Gastrocnemius medialis (tissue), 4 donors: ENCODE measurements around the gene ERMP1. TPM values are rescaled to one million over a fixed set of nuclear protein-coding genes. Genes with fewer than 3 reads are reported as not detected.

Experiments
- ATAC-seq, 2 donors: fragments of 150-250 bp; one replicate each; pipeline ENCODE4 v1.9.1; 2016
- DNase-seq, 2 donors: peaks; one replicate each; pipeline ENCODE4 v3.0.0-alpha.2; 2019
- H3K27ac ChIP-seq, 4 donors: fragments of 200-600 bp; sonication (generic); 1 replicate in 1 of 4; 2 replicates in 3 of 4; pipeline ENCODE4 v1.5.1; 2016 to 2018; ENCODE audit warnings: mild to moderate bottlenecking in 2 of 4, moderate library complexity in 1 of 4
- H3K27me3 ChIP-seq, 3 donors: fragments of 200-600 bp; sonication (generic) in 2 of 3; 1 replicate in 1 of 3; 2 replicates in 2 of 3; pipeline versions ENCODE4 v1.5.1 to v1.6.0; 2016 to 2019; ENCODE audit warnings: mild to moderate bottlenecking in 1 of 3, moderate library complexity in 1 of 3
- H3K36me3 ChIP-seq, 2 donors: fragments of 200-600 bp; sonication (generic) in 1 of 2; one replicate each; pipeline ENCODE4 v1.5.1; 2017 to 2018
- H3K4me1 ChIP-seq, 2 donors: fragments of 200-600 bp; sonication (generic) in 1 of 2; one replicate each; pipeline ENCODE4 v1.5.1; 2016 to 2017; ENCODE audit warnings: mild to moderate bottlenecking in 2 of 2
- H3K4me3 ChIP-seq, 4 donors: fragments of 200-600 bp; sonication (generic) in 3 of 4; 1 replicate in 1 of 4; 2 replicates in 3 of 4; pipeline ENCODE4 v1.5.1; 2016 to 2019; ENCODE audit warnings: mild to moderate bottlenecking in 2 of 4
- H3K9me3 ChIP-seq, 3 donors: fragments of 200-600 bp; sonication (generic) in 2 of 3; 1 replicate in 1 of 3; 2 replicates in 2 of 3; pipeline ENCODE4 v1.5.1; 2016 to 2019
- CTCF ChIP-seq, 5 experiments: fragments of 450-650 bp in 3 of 5; fragments of 200-600 bp in 2 of 5; sonication (generic) in 2 of 5; IDR thresholded peaks in 4 of 5; conservative IDR thresholded peaks in 1 of 5; 1 replicate in 4 of 5; 2 replicates in 1 of 5; pipeline ENCODE4 v1.5.1; 2016 to 2019; ENCODE audit warnings: antibody characterized with exemption in 5 of 5, mild to moderate bottlenecking in 3 of 5, moderate library complexity in 3 of 5
- POLR2A ChIP-seq, 2 donors: fragments of 450-650 bp; IDR thresholded peaks; one replicate each; pipeline ENCODE4 v1.6.1; 2017; ENCODE audit warnings: antibody characterized with exemption in 2 of 2, mild to moderate bottlenecking in 2 of 2, moderate library complexity in 2 of 2
- in situ Hi-C, 4 donors: fragments of 200-750 bp; cut with MboI; loops; one replicate each; pipeline versions ENCODE4 v1.15.0 to v1.8.0; 2017; ENCODE audit warnings: low sequenced_read_pairs in 4 of 4
- intact Hi-C: fragments of 100-400 bp; cut with DNase I; formaldehyde crosslinking; loops from one replicate; pipeline ENCODE4 v1.15.1; 2023; ENCODE audit warnings: low total_unique reads
- total RNA-seq, 4 donors: library from RNA; depleted of rRNA; stranded (reverse); fragments of >200 nt; gene quantifications; one replicate each; pipeline versions ENCODE4 v1.1.0 to v1.2.3, GENCODE V29; 2016

ERMP1 gene
- total RNA-seq, 4 donors from 2014 or later: 4.4 to 7.4 (median 6.3) TPM

GRCh38 chr9:5866272-5866671 is 33.4 kb upstream of the ERMP1 start:
- H3K9me3 ChIP-seq: no peaks in the 10 kb centered on the region
- ATAC-seq (no peak), DNase-seq (no peak)
- H3K4me3 ChIP-seq: no peak overlapping the region
- no peaks in the 10 kb centered on the region for H3K4me1 ChIP-seq
- H3K36me3 ChIP-seq: peaks cover 0 to 12% of the 10 kb centered on the region in 2 donors
- H3K27me3 ChIP-seq: no peaks in the 10 kb centered on the region
- TF ChIP-seq POLR2A (IDR thresholded peaks at IDR 0.05) (no peak), CTCF (IDR thresholded peaks at IDR 0.05 in 4 of 5, conservative IDR thresholded peaks at IDR 0.05 in 1 of 5) (no peak)
- H3K27ac ChIP-seq: no peak overlapping the region
- intact Hi-C loops (no loop called here), in situ Hi-C loops (no loop called here)

GRCh38 chr9:5864446-5864845 is 31.5 kb upstream of the ERMP1 start:
- no peaks in the 10 kb centered on the region for H3K9me3 ChIP-seq
- in situ Hi-C loops (no loop called here), intact Hi-C loops (no loop called here)
- TF ChIP-seq CTCF (IDR thresholded peaks at IDR 0.05 in 4 of 5, conservative IDR thresholded peaks at IDR 0.05 in 1 of 5): no peak
- TF ChIP-seq POLR2A (IDR thresholded peaks at IDR 0.05): no peak
- H3K4me3 ChIP-seq: no peak overlapping the region
- no peaks in the 10 kb centered on the region for H3K27me3 ChIP-seq
- no peak for DNase-seq
- no peaks in the 10 kb centered on the region for H3K4me1 ChIP-seq
- H3K27ac ChIP-seq: no peak overlapping the region
- H3K36me3 ChIP-seq: peaks cover 0 to 12% of the 10 kb centered on the region in 2 donors
- ATAC-seq: no peak

GRCh38 chr9:5863092-5863746 is 30.3 kb upstream of the ERMP1 start:
- TF ChIP-seq CTCF (IDR thresholded peaks at IDR 0.05 in 4 of 5, conservative IDR thresholded peaks at IDR 0.05 in 1 of 5) (no peak), POLR2A (IDR thresholded peaks at IDR 0.05) (no peak)
- H3K27ac ChIP-seq: no peak overlapping the region
- in situ Hi-C loops: no loop called here
- intact Hi-C loops: no loop called here
- H3K36me3 ChIP-seq: peaks cover 0 to 12% of the 10 kb centered on the region in 2 donors
- no peak overlapping the region for H3K4me3 ChIP-seq
- H3K9me3 ChIP-seq: no peaks in the 10 kb centered on the region
- no peaks in the 10 kb centered on the region for H3K27me3 ChIP-seq
- ATAC-seq (no peak), DNase-seq (no peak)
- H3K4me1 ChIP-seq: no peaks in the 10 kb centered on the region

GRCh38 chr9:5858833-5859232 is 25.9 kb upstream of the ERMP1 start:
- ATAC-seq (no peak), DNase-seq (no peak)
- intact Hi-C loops (no loop called here), in situ Hi-C loops (no loop called here)
- H3K4me3 ChIP-seq: no peak overlapping the region
- H3K27me3 ChIP-seq: no peaks in the 10 kb centered on the region
- peaks cover 0 to 6% of the 10 kb centered on the region in 2 donors for H3K36me3 ChIP-seq
- no peak overlapping the region for H3K27ac ChIP-seq
- TF ChIP-seq CTCF (IDR thresholded peaks at IDR 0.05 in 4 of 5, conservative IDR thresholded peaks at IDR 0.05 in 1 of 5): no peak
- TF ChIP-seq POLR2A (IDR thresholded peaks at IDR 0.05): no peak
- H3K9me3 ChIP-seq: no peaks in the 10 kb centered on the region
- no peaks in the 10 kb centered on the region for H3K4me1 ChIP-seq

- TF ChIP-seq POLR2A (IDR thresholded peaks at IDR 0.05) (no peak), CTCF (IDR thresholded peaks at IDR 0.05 in 4 of 5, conservative IDR thresholded peaks at IDR 0.05 in 1 of 5) (no peak)
- Histone ChIP-seq H3K27me3 (no peaks in the 10 kb centered on the region), H3K27ac (no peak overlapping the region), H3K9me3 (no peaks in the 10 kb centered on the region), H3K4me1 (peaks cover 4 to 6% of the 10 kb centered on the region in 2 donors), H3K4me3 (no peak overlapping the region), H3K36me3 (peaks cover 0 to 6% of the 10 kb centered on the region in 2 donors)
- intact Hi-C loops: no loop called here
- in situ Hi-C loops: no loop called here
- no peak for ATAC-seq
- DNase-seq: no peak
These were observed 25.0 kb upstream of the ERMP1 start for GRCh38 chr9:5857928-5858327.
